ENCODE results near the gene VGLL1. TPM values are rescaled to one million over a fixed set of nuclear protein-coding genes. Genes with fewer than 3 reads are reported as not detected.

The VGLL1 gene
- total and polyA plus RNA-seq, 10 of the 15 experiments (the other 5 are each of a cell fraction or from before 2014, with no cell fraction given) = not detected

DNA sequence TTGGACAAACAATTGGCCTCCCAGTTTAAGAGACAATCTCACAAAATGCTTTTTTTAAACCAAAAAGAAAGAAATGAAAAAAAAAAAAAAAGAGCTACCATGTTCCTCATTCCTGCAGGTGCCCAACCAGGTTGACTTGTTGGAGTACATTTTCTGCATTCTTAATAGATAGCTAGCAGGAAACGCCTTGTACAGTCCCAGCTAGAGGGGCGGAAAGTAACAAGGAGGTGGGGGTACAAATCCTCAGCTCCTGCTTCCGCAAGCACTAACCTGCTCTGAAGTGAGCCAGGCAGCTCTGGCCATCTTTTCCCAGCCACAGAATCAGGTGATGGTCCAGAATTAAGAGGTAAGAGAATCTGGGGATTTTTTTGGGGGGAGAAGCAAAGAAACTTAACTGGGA is at the start of gene VGLL1 (continued):
- TF ChIP-seq, protein P1, sequence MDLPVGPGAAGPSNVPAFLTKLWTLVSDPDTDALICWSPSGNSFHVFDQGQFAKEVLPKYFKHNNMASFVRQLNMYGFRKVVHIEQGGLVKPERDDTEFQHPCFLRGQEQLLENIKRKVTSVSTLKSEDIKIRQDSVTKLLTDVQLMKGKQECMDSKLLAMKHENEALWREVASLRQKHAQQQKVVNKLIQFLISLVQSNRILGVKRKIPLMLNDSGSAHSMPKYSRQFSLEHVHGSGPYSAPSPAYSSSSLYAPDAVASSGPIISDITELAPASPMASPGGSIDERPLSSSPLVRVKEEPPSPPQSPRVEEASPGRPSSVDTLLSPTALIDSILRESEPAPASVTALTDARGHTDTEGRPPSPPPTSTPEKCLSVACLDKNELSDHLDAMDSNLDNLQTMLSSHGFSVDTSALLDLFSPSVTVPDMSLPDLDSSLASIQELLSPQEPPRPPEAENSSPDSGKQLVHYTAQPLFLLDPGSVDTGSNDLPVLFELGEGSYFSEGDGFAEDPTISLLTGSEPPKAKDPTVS (IDR thresholded peaks at IDR 0.05; ENCODE audit: low read depth, low read length) = no peak
- TF ChIP-seq STAT1 (conservative IDR thresholded peaks at IDR 0.05) (no peak), HDAC2 (IDR thresholded peaks at IDR 0.05) (no peak)

DNA sequence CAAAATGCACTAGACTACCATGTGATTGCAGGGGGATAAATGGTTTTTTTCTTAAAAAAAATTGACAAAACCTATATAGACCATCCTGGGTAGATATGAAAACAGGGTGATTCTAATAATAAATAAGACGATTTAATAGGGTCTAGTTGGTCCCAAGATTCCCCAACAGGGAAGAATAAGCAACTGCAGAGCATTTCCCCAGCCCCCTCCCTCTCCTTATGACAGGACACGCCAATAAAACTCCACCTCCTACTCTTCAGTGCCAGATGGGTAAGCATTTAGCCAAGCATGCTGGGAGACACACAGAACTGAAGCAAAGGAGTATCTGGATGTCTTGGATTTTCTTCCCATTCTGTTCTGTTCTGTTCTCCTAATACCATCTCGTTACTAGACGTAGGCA is 44.4 kb upstream of the VGLL1 start, which contains the start of gene BRS3:
Gene BRS3, plus strand, starts transcription at position 301 of the 400 bp plus-strand sequence. CDS start 168 bp downstream, outside the sequence.
- FAIRE-seq (no peak), DNase-seq (ENCODE audit: low read depth, low spot score) (no peak), ATAC-seq (no peak)
- RAD21 ChIA-PET (ENCODE audit: unreplicated experiment) = no interaction called here
- no peak within 1 kb of the TSS for H3K27ac ChIP-seq (ENCODE audit: control insufficient read depth, insufficient read depth)
- intact Hi-C loops (cut with micrococcal nuclease; ENCODE audit: unreplicated experiment) = no loop called here
- H3K4me3 ChIP-seq = no peak within 1 kb of the TSS
- SMC1A ChIA-PET (ENCODE audit: uncharacterized antibody, unreplicated experiment) = no interaction called here
- H3K36me3 ChIP-seq (ENCODE audit: control insufficient read depth in 2 of 2, insufficient read depth in 2 of 2, low read length in 1 of 2) = no peaks in the 10 kb centered on the region
- CTCF ChIA-PET = no interaction called here
- no peaks in the 10 kb centered on the region for H4K20me1 ChIP-seq (ENCODE audit: control insufficient read depth, insufficient read depth)
- H3K79me2 ChIP-seq (ENCODE audit: control insufficient read depth, insufficient read depth, low read length) = no peaks in the 10 kb centered on the region
- in situ Hi-C loops (cut with MboI) = no loop called here
- no peaks in the 10 kb centered on the region for H3K9me3 ChIP-seq (replicated peaks; ENCODE audit: control insufficient read depth, insufficient read depth, low read length)
- H2AFZ ChIP-seq (ENCODE audit: control insufficient read depth, low read depth, low read length) = no peak within 1 kb of the TSS
- H3K27me3 ChIP-seq (replicated peaks in 1 of 2; ENCODE audit: control insufficient read depth in 2 of 2, insufficient read depth in 2 of 2, low read length in 1 of 2) = no peaks in the 10 kb centered on the region; a peak in 2 of 4 replicates
- H3K4me1 ChIP-seq (ENCODE audit: control insufficient read depth, insufficient read depth, low read length) = no peaks in the 10 kb centered on the region
- TF ChIP-seq RAD21 (IDR thresholded peaks at IDR 0.05; ENCODE audit: insufficient read depth, low read depth, low read length) = no peak
- no peak for TF ChIP-seq SIN3A (IDR thresholded peaks at IDR 0.05; ENCODE audit: low read depth, low read length)
- TF ChIP-seq BRCA1 (IDR thresholded peaks at IDR 0.05; ENCODE audit: low read depth, low read length) = no peak
- TF ChIP-seq, protein P2, sequence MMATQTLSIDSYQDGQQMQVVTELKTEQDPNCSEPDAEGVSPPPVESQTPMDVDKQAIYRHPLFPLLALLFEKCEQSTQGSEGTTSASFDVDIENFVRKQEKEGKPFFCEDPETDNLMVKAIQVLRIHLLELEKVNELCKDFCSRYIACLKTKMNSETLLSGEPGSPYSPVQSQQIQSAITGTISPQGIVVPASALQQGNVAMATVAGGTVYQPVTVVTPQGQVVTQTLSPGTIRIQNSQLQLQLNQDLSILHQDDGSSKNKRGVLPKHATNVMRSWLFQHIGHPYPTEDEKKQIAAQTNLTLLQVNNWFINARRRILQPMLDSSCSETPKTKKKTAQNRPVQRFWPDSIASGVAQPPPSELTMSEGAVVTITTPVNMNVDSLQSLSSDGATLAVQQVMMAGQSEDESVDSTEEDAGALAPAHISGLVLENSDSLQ (IDR thresholded peaks at IDR 0.05) = no peak
- TF ChIP-seq SREBF1 (IDR thresholded peaks at IDR 0.05; ENCODE audit: low read length) = no peak
- no peak for TF ChIP-seq EGR1 (IDR thresholded peaks at IDR 0.05; ENCODE audit: borderline replicate concordance in 1 of 2, low read depth in 2 of 2, low read length in 2 of 2)
- no peak for TF ChIP-seq TAF1 (IDR thresholded peaks at IDR 0.05; ENCODE audit: borderline replicate concordance, low read depth, low read length)
- TF ChIP-seq IKZF2 (IDR thresholded peaks at IDR 0.05) = no peak
- TF ChIP-seq, protein P3, sequence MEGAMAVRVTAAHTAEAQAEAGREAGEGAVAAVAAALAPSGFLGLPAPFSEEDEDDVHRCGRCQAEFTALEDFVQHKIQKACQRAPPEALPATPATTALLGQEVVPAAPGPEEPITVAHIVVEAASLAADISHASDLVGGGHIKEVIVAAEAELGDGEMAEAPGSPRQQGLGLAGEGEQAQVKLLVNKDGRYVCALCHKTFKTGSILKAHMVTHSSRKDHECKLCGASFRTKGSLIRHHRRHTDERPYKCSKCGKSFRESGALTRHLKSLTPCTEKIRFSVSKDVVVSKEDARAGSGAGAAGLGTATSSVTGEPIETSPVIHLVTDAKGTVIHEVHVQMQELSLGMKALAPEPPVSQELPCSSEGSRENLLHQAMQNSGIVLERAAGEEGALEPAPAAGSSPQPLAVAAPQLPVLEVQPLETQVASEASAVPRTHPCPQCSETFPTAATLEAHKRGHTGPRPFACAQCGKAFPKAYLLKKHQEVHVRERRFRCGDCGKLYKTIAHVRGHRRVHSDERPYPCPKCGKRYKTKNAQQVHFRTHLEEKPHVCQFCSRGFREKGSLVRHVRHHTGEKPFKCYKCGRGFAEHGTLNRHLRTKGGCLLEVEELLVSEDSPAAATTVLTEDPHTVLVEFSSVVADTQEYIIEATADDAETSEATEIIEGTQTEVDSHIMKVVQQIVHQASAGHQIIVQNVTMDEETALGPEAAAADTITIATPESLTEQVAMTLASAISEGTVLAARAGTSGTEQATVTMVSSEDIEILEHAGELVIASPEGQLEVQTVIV (IDR thresholded peaks at IDR 0.05; ENCODE audit: borderline replicate concordance, partially characterized antibody) = no peak
- TF ChIP-seq SUPT20H (IDR thresholded peaks at IDR 0.05; ENCODE audit: borderline replicate concordance, control insufficient read depth, low read depth, low read length) = no peak
- H3K9ac ChIP-seq (ENCODE audit: control insufficient read depth, insufficient read depth, low read length) = no peak within 1 kb of the TSS
- BruUV-seq (replicated peaks) = no TSS peak
- 35% methylated on average over 4 of the region's 4 CpGs for WGBS (ENCODE audit: insufficient coverage, insufficient replicate concordance, low lambda C conversion rate, missing lambda C conversion rate)
- H3K4me2 ChIP-seq (ENCODE audit: control insufficient read depth, insufficient read depth) = no peak within 1 kb of the TSS
- POLR2A ChIA-PET = no interaction called here

All from GM12878 (cell line).